HepG2 (cell line): ENCODE results near the gene PCIF1. TPM values are rescaled to one million over a fixed set of nuclear protein-coding genes. Genes with fewer than 3 reads are reported as not detected.

Source experiments
- CBFB ChIP-seq: sonication (generic); formaldehyde crosslinking; IDR thresholded peaks from 2 replicates; pipeline ENCODE4 v1.4.0; 2020; ENCODE audit warnings: missing genetic modification reagents
- CEBPZ ChIP-seq: IDR thresholded peaks from 2 replicates; pipeline ENCODE4 v1.6.1; 2012; ENCODE audit warnings: low read length, improper control_type of control experiment
- CHD2 ChIP-seq: IDR thresholded peaks from 2 replicates; pipeline ENCODE4 v1.6.1; 2011; ENCODE audit warnings: low read depth, low read length, improper control_type of control experiment
- EEA1 ChIP-seq: sonication (generic); formaldehyde crosslinking; IDR thresholded peaks from 2 replicates; pipeline ENCODE4 v1.5.1; 2020; ENCODE audit warnings: mild to moderate bottlenecking, missing genetic modification reagents, borderline replicate concordance
- GABPA ChIP-seq, 2 experiments: IDR thresholded peaks; 2 replicates each; pipeline ENCODE4 v1.6.1; 2011 to 2016; ENCODE audit warnings: low read depth in 2 of 2, low read length in 1 of 2, missing biosample characterization in 1 of 2, missing genetic modification characterization in 1 of 2
- KDM4B ChIP-seq: sonication (generic); formaldehyde crosslinking; IDR thresholded peaks from 2 replicates; pipeline ENCODE4 v1.4.0; 2020; ENCODE audit warnings: missing genetic modification reagents
- PAX8 ChIP-seq: sonication (generic); formaldehyde crosslinking; IDR thresholded peaks from 2 replicates; pipeline ENCODE4 v1.8.0; 2022; ENCODE audit warnings: mild to moderate bottlenecking, missing genetic modification reagents, borderline replicate concordance
- SOX6 ChIP-seq, 2 experiments: fragments of 450-650 bp in 1 of 2; sonication (generic) in 1 of 2; formaldehyde crosslinking in 1 of 2; IDR thresholded peaks; 2 replicates each; pipeline versions ENCODE4 v1.4.0 to v1.6.1; 2017 to 2020; ENCODE audit warnings: antibody characterized with exemption in 1 of 2, mild to moderate bottlenecking in 1 of 2, missing genetic modification reagents in 1 of 2
- ZBTB26 ChIP-seq: IDR thresholded peaks from 2 replicates; pipeline ENCODE4 v1.6.1; 2016; ENCODE audit warnings: missing compliant biosample characterization, missing genetic modification reagents, borderline replicate concordance
- ZHX1 ChIP-seq: sonication (generic); formaldehyde crosslinking; IDR thresholded peaks from 2 replicates; pipeline ENCODE4 v1.8.1; 2022; ENCODE audit warnings: low read depth, mild to moderate bottlenecking, missing genetic modification reagents
- ZNF331 ChIP-seq: sonication (generic); formaldehyde crosslinking; IDR thresholded peaks from 2 replicates; pipeline ENCODE4 v1.4.0; 2020; ENCODE audit warnings: missing genetic modification reagents
- ZNF576 ChIP-seq: sonication (generic); formaldehyde crosslinking; IDR thresholded peaks from 2 replicates; pipeline ENCODE4 v1.4.0; 2020; ENCODE audit warnings: mild to moderate bottlenecking, missing genetic modification reagents
- polyA plus RNA-seq, 8 experiments: library from polyadenylated mRNA; depleted of rRNA in 3 of 8; stranded (reverse) in 7 of 8; unstranded in 1 of 8; fragments of >200 nt; fragmentation: Illumina TruSeq in 4 of 8; extraction: Trizol in 4 of 8; gene quantifications; 2 replicates each; pipeline versions ENCODE4 v1.2.1 to v1.2.3, GENCODE V29; 2011 to 2016; ENCODE audit warnings: low read depth in 4 of 8, missing spikeins in 1 of 8, mixed read lengths in 1 of 8; ENCODE audit not compliant: insufficient read depth in 1 of 8
- total RNA-seq, 5 experiments: library from RNA; depleted of rRNA; stranded (reverse); fragments of >200 nt; fragmentation: Illumina TruSeq; extraction: Trizol; gene quantifications; 2 replicates each; pipeline ENCODE4 v1.2.3, GENCODE V29; 2016; ENCODE audit warnings: low read depth in 1 of 5
- TF ChIP-seq, protein P1 (sequence below): sonication (generic); formaldehyde crosslinking; IDR thresholded peaks from 2 replicates; pipeline ENCODE4 v1.5.0; 2020; ENCODE audit warnings: mild to moderate bottlenecking, missing genetic modification reagents

PCIF1 gene
- total and polyA plus RNA-seq, 2 of the 13 experiments (the other 11 are each of a cell fraction or from before 2014, with no cell fraction given) = 20.9 to 24.4 TPM

- peak; percentile 88; the same call in 1 of the 2 replicates for TF ChIP-seq ZBTB26
- no peak for TF ChIP-seq CEBPZ
- peak; percentile 85 for TF ChIP-seq CBFB (CRISPR knock-in tag)
- peak; percentile 56; the same call in 1 of the 2 replicates for TF ChIP-seq ZNF576 (CRISPR knock-in tag)
- TF ChIP-seq SOX6 (IDR thresholded peaks at IDR 0.05) = no peak
- TF ChIP-seq SOX6 (CRISPR knock-in tag; IDR thresholded peaks at IDR 0.05) = no peak; the same call in 1 of the 2 replicates
- peak; percentile 39; the same call in 1 of the 2 replicates for TF ChIP-seq ZHX1 (CRISPR knock-in tag)
- TF ChIP-seq, protein P1, sequence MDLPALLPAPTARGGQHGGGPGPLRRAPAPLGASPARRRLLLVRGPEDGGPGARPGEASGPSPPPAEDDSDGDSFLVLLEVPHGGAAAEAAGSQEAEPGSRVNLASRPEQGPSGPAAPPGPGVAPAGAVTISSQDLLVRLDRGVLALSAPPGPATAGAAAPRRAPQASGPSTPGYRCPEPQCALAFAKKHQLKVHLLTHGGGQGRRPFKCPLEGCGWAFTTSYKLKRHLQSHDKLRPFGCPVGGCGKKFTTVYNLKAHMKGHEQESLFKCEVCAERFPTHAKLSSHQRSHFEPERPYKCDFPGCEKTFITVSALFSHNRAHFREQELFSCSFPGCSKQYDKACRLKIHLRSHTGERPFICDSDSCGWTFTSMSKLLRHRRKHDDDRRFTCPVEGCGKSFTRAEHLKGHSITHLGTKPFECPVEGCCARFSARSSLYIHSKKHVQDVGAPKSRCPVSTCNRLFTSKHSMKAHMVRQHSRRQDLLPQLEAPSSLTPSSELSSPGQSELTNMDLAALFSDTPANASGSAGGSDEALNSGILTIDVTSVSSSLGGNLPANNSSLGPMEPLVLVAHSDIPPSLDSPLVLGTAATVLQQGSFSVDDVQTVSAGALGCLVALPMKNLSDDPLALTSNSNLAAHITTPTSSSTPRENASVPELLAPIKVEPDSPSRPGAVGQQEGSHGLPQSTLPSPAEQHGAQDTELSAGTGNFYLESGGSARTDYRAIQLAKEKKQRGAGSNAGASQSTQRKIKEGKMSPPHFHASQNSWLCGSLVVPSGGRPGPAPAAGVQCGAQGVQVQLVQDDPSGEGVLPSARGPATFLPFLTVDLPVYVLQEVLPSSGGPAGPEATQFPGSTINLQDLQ (CRISPR knock-in tag) = no peak
- peak; percentile 94 for TF ChIP-seq ZNF331 (CRISPR knock-in tag)
- TF ChIP-seq EEA1 = 0 out of 2 replicates have a peak, but pooled peaks have one; percentile 4
- TF ChIP-seq PAX8 = no peak
- TF ChIP-seq KDM4B = peak; percentile 80
- peak; percentile 58 for TF ChIP-seq CHD2
- TF ChIP-seq GABPA (IDR thresholded peaks at IDR 0.05; ENCODE audit: low read depth, low read length) = no peak
- no peak for TF ChIP-seq GABPA (CRISPR knock-in tag; IDR thresholded peaks at IDR 0.05; ENCODE audit: low read depth)
These were observed 44.2 kb upstream of the PCIF1 start (continued) for GRCh38 chr20:45890077-45890984.
